COLO668 (cell line): ENCODE data around the gene COL19A1.

Experiments
- DNase-seq: peaks from one replicate; lab custom pipeline; 2025; ENCODE audit not compliant: unreplicated experiment; lab: John Stamatoyannopoulos, UW

COL19A1 gene

DNA sequence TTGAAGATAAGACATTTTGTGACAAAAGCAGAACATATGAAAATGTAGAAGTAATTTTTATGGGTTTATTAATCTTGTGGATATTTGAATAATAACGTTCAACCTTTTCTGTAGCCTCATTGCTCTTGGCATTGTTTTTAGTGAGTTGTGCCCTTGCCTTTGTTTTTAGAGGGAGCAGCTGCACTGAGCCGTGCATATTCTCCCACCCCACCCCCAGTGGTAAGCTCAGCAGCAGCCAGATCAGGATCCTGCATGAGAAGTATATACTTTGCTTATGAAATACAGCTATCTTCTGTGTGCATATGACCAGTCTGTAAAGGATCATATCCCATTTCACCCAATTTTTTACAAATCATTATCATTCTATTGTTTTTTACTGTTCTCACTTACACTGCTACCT, 252.3 kb downstream of the COL19A1 start:
- DNase-seq, result no peak

DNA sequence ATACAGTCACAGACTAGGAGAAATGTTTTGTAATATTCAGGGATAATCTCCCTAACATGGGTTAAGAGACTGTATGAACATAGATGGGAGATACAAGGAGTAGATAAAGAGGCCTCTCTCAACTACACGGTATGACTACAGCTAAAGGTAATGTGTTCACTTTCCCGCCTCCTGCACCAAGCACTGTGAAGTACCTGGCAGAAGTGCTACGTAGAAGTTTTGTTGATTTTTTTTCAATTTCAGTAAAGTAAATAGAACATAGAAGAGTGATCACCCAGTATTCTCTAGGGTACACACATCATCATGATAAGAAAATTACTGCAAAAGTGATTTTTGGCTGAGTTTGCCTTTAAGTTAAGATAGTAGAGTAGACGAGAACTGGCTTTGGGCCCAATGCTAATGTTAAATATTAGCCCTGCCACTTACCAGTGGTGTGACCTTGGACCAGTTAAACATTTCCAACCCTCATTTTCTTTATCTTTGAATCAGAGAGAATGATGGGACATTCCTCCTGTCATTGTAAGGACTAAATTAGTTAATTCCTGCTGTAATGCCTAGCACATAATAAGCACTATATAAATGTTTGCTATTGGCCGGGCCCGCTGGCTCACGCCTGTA, 253.0 kb downstream of the COL19A1 start:
- DNase-seq, result no peak

DNA sequence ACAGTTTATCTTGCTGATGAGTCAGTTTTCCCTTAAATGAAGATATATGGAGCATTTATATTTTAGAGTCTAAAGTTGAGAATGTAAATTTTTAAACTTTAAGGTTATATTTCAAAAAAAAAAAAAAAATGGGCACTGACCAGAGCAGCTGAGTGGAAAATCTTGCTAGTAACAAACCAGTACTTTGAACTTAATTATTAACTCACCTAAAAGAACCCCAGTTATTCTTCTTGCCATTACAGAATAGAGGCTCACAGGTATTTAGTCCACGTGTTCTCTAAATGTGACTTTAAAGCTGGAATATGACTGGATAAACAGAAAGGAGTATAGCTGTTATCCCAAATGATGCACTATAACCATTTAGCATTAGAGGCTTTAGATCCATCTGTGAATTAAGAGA, 258.1 kb downstream of the COL19A1 start:
- no peak for DNase-seq

DNA sequence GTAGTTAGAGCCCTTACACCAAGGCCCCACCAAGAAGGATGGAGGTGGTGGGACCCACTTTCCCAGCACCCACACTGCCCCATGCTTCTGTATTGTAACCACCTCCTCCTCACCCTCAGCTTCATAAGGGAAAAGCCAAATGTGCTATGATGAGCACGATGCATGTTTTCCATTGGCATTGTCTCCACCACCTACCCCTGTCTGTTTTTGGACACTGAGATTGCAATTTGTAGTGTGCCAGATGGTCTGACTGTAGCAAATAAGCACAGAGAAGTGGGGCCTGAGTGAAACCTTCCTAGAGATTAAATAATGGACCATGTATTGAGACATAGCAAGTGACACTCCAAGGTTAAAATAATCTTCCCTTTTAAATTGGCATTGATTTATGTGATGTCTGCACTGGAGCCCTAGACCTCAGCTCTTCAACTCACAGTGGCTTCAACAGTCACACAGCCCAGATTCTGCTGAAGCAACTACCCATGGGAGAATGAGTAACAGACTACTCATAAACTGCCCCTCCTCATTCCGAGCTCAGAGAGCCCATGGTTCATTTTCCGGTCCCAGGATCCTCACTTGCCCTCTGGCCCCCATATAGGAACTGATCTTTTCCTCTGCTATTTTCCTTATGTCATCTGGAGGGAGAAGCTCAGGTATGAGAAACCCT, 258.7 kb downstream of the COL19A1 start:
- DNase-seq, result no peak

DNA sequence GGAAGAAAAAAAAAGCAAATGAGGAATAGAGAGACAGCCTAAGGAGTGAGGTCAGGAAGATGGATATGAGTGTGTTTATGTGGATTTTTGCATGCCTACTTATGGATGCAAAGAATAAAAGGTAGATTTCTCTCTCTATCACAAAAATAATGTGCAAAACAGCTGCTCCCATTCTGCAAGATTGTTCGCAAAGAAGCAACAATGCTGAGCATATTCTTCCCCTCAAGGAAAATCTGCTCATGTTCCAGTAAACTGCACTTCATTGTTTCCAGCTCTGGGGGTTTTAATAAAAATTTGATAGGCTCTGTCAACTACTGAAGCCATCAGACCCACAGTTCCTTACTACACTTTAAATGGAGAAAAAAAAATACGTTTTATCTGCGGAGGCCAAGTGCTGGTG, 259.2 kb downstream of the COL19A1 start:
- DNase-seq, result no peak

DNA sequence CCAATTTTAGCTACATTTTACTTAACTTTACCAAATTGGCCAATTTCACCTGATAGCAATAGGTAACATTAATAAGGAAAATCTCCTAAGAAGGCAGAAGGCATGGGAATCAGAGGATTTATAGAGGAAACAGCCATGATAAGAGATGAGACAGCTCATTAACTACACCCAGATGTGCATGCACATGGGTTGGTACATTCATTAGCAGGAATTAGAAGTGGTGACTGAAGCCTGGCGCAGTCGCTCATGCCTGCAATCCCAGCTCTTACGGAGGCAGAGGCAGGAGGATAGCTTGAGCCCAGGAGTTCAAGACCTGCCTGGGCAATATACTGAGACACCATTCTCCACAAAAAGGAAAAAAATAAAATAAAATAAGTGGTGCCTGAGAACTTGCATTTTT, 263.0 kb downstream of the COL19A1 start:
- DNase-seq, result no peak

DNA sequence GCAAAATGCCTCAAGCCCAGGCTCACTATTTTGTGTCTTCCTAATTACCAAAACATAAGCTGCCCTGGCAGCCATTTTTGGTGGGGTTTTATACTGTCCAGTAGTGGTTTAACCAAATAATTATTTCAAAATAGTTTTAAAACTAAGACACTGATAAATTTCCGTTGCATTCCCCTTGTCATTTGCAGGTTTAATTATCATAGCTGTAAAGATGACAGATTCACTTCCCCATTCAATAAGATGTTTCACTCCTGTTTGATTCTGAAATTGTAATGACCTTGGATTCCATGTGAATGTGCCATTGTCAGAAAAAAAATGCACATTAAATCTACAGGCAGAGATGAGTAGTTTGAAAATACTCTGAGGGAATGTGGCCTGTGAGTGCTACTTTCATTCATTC, 264.5 kb downstream of the COL19A1 start:
- DNase-seq, result no peak

DNA sequence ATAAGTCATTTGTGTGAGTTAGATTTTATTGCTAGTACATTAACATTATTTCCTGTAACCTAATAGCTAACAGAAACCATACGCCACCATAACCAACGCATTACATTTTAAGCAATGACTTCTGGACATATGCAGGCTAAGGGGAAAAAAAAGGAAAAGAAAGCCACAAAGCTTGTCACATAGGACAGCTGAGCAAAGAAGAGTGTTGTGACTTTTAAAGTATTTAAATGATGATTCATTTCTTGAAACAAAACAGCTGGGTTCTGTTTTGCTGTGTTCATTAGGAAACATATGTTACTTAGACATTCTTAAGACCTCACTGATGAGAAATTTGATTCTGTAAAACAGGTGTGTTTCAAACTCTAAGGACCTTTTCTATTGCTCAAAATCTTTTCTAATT, 265.2 kb downstream of the COL19A1 start:
- no peak for DNase-seq

DNA sequence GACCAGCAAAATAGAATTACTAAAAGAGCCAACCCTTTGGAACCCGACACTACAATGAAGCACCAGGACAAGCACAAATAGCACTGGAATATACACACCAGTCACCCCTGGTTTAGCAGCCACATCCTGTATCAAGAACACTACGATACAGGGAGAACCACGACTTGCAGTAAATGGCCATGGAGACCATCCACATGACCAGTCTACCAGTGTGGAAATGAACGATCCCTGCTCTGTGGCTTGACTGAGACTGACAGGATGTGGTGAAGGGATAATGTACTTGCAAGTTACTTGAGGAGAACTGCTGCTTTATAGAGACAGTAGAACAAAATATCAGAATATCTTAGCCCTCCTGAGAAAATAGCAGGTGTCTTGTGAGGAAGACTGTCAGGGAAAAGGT, 266.9 kb downstream of the COL19A1 start:
- DNase-seq, result no peak

DNA sequence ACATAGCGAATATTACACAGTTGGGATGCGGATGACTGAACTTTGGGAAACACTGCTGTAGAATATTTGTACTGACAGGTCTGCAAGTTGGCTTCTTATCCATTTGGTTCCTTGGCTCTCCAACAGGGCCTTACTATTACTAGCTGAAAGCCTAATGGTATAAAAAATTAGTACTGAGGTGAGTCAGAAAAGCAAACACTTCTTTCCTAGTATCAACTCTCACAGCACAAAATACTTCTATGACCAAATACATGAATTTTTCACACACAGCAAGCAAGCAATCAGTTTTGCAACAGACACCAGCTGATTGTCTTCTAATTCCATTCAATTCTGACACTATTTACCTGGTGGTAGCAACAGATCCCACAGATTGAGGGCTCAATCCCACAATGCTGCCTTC, 268.2 kb downstream of the COL19A1 start:
- no peak for DNase-seq

DNA sequence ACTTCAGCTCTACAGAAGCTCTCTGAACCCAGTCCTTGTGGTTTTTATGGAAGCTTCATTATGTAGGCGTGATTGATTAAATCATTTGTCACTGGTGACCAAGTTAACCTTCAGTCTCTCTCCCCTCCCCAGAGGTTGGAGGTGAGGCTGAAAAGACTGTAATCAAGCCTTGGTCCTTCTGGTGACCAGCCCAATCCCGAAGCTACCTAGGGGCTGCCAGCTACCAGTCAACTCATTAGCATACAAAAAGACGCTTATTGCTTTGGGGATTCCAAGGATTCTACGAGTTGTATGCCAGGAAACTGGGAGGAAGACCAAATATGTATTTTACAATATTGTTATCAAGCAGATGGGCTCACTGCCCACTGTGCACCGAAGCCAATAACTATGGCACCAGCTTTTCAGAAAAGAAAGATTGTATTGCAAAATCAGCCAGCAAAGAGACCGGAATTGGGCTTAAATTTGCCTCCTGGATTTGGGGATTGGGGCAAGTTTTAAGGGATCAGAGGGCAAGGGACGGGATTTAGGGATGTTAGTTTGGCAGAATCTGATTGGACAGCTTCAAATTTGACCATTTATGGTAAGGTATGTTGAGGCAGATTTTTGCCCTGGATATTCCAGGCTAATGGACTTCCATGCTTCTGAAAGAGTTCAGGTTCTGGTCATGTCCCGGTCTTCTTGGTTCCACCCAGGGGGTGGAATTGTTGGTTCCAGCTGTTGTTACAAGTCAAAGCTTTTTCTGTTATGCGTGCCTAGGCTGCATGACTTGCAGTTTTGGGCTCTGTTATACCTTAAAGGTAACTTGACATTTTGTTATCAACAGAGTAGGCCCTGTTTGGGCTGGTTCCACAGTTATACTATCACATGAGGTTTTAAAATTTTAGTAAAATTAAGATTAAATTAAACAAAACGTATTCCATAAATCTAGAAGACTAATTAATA, 269.1 kb downstream of the COL19A1 start:
- DNase-seq, result no peak

DNA sequence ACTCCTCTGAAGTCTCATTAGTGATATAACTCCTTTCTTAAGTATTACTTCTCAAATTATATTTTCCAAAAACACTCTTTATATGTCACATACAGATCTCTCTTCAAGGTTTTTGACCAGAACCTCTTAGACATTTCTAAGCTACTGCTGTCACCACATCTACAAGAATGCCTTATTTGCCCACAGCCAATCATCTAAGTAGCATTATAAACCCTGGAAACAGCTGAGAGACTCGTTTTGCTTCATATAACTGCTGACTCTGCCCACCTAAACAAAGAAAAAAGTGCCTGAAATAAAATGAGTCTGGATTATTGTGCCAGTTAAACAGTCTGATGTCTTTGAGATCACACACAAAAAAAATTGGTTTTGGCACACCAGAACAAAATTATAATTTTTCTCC, 270.6 kb downstream of the COL19A1 start:
- DNase-seq, result no peak

DNA sequence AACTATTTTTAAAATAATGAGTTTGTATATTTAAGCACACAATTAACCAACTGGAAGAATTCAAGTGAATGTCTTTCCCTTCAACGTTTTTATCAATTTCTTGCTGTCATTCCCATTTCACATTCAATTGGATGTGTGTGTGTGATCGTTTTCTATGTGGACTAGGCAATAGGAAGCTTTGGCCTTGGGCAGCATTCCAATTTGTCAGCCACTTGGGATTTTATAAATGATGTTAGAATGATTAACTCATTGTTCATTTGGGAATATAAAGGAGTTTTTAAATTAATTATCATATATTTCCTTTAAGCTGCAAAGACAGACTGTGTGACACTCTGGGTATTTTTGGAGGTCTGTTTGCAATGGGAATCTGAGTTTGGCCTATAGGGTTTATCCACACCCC, 274.1 kb downstream of the COL19A1 start:
- no peak for DNase-seq

DNA sequence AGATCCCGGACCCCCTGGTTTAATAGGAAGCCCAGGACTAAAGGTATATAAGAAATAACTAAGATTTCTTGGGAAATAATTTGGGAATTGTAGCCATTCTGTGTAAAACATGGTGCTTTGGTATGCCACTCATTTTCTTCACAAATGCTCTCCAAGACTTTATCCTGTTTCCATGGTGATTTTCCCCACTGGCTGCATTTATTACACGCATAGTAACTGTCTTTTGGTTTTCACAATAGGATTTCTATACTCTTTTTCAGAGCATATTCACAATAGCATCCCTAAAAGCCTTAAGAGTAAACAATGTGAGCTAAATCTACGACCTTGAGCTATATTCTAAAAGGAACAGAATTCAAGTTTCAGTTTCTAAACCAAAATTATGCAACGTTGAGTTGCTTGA, 275.7 kb downstream of the COL19A1 start:
- no peak for DNase-seq

DNA sequence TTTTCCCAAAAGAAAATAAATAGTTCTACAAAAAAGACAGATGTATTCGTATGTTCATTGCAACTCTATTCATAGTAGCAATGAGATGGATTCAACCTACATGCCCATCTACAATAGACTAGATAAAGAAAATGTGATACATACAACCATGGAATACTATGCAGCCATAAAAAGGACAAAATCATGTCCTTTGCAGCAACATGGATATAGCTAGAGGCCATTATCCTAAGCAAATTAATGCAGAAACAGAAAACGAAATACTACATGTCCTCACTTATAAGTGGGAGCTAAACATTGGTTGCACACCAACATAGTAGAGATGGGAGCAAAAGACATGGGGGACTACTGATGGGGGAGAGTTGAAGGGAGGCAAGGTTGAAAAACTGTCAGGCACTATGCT, 278.8 kb downstream of the COL19A1 start:
- DNase-seq, result no peak

DNA sequence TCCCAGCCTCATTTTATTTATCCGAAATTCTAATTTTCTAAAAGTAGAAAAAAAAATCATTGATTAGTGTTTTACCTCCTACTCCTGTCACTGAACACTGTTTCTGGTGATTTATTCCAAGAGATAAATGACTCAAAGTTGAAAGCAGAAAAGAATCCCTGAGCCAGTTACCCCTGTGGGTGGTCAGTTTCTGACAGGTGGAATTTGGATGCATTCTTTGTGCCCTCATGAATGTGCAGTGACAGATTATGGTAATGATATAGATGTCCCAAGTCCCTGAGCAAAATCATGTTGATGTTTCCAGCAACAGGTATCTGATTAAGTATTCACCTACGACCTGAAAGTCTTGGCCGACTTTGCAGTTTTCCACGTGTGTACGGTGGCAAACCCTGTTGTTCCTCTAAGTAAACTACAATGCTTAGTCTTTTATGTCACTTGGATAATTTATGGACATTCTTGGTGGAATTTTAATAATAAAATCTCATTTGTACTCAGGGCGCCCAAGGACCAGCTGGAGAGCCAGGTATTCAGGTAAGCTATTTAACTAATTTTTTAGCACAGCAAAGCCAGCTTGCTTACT, 282.9 kb downstream of the COL19A1 start:
- DNase-seq, result no peak

DNA sequence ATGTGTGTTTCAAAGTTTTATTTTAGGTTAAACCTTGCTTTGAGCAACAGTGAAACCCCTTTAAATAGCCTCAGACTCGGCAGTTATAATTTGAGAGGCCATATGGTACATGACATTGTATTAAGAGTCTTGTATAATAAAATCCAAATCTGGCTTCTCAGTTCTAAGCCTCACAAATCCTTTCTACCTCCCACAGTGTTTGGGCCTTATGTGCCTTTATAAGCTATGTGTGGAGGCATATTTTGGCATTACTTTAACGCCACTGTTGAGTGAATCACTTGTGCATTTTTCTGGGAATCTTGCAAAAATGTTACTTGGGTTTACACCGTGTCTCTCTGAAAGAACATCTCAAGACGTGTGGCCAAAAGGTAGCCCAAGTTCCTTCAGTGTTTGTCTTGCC, 284.2 kb downstream of the COL19A1 start:
- DNase-seq, result no peak

DNA sequence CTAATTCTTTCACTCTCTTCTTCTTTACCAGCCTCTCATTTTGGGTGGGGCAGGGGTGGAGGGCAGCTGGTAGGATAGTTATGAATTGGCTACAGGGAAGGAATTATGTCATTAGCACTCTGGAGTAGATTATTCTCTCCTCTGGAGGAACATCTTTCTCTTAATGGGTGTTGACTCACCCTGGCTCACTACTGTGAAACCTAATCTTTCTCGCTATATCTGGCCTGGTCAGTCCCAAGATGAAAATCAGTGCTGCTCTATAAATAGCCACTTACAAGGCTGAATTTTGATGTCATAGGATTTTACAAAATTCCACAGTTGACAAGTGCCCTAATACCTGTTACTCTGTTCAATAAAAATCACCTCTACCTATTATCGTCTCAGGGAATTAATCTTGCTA, 285.3 kb downstream of the COL19A1 start:
- DNase-seq, result no peak

DNA sequence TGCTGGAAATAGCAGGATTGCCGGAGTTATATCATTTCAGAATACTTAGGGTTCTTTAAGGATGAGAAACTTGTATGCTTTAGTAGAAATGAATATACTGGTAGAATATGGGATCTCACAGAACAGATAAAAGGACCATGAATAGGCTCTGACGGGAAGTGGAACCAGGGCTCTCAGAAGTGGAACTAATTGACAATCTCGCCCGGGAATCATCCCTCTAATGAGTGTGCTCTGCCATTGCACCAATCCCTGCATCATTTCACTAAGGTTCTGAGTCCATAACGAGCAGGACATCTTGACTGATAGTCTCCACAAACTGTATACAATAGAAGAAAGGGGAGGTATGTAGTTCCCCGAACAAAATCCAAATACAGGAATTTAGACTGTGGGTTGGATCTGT, 286.4 kb downstream of the COL19A1 start:
- no peak for DNase-seq

DNA sequence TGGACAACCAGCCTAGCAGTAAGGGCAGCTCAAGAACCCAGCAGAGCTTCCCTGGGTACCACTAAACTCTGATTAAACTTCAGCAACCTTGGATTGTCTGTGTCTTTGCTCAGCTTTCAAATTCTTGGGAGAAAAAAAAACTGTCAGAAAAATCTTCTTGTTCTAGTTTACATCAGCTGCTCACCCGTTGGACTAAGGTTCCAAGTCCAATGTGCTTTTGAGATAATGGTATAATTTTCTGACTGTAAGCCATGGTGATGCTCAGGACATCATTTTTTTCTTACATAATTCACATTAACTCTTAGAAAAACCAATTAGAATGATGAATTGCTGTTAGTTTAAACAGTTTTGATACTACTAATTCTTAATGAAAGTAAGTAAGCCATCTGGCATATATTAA, 290.7 kb downstream of the COL19A1 start:
- no peak for DNase-seq

DNA sequence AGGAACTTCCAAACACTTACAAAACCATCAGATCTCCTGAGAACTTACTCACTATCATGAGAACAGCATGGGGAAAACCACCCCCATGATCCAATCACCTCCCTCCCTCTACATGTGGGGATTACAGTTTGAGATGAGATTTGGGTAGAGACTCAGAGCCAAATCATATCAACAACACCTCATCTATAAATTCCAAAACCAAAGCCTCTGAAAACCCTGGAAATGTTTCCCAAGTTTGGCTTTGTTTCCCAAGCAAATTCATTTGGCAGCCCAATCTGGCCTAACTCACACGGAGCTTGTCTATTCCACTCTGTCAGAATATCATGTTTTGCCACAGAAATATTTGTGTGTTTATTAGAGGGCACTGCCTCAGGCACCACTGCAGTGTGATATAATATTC, 293.9 kb downstream of the COL19A1 start:
- no peak for DNase-seq

DNA sequence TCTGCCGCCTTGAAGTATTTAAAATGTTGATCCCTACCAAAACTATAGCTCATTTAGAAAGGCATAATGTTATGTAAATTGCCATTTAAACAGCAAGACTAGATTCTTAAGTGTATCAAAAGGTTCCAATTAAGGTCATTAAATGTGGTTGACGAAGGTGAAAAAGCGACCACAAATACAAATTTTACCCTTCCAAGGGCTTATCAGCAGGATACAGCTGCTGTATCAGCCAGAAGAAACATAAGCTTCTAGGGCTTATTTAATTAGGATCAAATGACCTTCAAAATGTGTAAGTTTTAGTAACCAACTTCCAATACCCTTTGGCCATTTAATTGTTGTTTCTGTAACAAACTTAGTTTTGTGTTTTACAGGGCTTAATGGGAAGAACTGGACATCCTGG, 296.6 kb downstream of the COL19A1 start:
- no peak for DNase-seq
